HG03520 (cell line): ENCODE measurements around the gene KIF5A.
"Not testable (repeated sequence)": the region's sequence is repeated elsewhere in the genome, so short reads cannot be mapped to it uniquely, and the experiment has no call there.

Experiments
- ATAC-seq: cut with Tn5 transposase; IDR thresholded peaks from one replicate; pipeline ENCODE4 v1.9.1; 2021; ENCODE audit warnings: mild to moderate bottlenecking, moderate library complexity; ENCODE audit not compliant: unreplicated experiment

The KIF5A gene

DNA sequence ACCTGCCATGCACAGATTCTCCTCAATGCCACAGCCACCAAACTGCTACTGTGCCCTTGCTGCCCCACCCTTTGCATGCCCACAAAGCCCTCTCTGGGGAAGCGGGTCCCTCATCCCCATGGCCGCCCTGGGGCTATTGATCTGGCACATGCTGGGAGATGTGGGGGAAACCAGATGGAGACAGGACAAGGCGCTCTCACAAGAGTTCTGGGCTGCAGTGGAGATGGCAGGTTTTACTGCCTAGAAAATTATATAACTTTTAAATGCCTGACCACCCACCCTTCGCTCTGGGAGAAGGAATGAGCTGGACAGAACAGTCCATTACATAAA lies 30.6 kb downstream of the KIF5A start:
- ATAC-seq, result no peak

GRCh38 chr12:57581802-57582201 lies 32.0 kb downstream of the KIF5A start:
- ATAC-seq, result no peak

DNA sequence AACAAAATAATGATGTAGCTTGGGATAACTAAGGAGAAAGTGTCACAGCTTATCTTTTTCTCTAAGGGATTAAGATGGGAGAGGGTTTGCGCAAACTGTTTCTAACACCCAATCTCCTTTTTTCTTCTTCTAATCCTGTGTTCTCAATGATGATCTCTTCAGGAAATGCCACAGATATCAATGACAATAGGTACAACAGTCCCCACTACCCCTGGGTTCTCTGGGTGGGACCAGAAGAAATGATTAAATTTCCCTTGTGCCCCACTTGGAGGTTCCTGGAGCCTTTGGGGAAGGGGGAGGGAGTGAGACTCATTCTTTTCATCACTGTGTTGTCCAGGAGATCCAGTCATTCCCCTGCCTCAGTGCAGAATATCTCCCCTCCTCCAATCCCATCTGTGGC lies 32.6 kb downstream of the KIF5A start:
- no peak for ATAC-seq

DNA sequence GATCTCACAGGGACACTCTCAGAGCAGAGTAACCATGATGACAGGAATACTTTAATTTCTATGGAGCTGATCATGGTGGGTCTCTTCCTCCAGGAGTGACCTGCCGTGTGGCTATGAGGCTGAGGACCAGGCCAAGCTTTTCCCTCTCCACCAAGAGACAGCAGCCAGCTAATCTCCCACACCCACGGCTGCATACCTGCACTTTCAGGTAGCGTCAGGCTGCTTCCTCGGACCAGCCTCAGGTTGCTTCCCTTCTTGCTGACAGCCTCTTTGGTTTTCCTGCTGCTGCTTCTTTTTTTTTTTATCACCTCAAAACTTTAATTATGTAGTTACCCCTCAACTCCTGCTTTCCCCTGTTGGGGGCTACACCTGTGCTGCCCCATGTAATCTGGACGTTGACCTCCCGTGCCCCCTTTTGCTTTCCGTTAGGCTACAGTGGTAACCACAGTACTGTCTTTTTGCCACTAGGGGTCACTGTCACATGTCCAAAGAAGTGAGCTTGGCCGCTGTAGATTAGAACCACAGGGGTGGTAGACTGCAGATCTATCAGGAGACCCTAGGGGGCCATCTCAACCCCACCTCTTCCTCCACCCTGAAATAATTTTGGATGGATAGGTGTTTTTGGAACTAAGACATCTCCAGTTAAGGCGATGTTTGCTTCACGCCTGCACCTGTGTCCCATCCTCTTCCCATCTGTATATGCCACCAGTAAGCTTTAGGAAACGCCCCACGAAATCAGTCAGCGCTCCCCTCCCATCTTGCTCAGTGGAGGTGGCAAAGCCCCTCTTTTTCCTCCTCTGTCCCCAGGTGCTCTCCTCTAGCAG lies 33.4 kb downstream of the KIF5A start:
- peak; percentile 88 for ATAC-seq

DNA sequence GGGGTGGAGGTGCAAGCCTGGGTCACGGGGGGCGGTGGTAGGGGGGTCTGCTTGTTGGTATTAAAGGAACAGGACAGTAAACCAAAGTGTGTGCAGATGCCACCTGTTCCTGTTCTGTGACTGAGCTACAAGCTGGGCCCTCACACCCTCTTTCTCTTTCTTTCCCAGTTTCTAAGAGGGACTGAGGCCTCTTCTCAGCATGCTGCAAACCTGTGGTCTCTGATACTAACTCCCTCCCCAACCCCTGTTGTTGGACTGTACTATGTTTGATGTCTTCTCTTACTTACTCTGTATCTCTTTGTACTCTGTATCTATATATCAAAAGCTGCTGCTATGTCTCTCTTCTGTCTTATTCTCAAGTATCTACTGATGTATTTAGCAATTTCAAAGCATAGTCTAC lies 34.2 kb downstream of the KIF5A start:
- no peak for ATAC-seq

- ATAC-seq, result no peak
These were observed 34.8 kb downstream of the KIF5A start for GRCh38 chr12:57584690-57585089.

DNA sequence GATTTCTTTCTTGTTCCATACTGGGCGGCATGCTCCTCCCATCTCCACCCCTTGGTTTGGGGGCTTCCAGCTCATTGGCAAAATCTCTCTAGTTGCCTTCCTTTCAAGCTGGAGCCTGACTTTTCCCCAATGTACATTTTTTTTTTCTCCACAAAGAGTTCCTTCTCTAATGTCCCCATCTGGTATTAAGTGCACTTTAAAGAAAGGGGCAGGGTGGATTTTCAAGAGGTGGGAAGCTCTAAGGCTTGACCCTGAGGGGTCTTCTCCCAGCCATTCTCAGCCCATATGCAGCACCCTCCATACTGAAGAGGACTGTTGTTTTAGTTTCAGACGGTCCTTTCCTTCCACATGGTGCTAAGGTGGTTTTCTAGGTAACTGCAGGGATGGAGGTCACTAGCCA lies 35.3 kb downstream of the KIF5A start:
- no peak for ATAC-seq

GRCh38 chr12:57586128-57586527 lies 36.3 kb downstream of the KIF5A start:
- ATAC-seq, result no peak

GRCh38 chr12:57586832-57587429 lies 37.1 kb downstream of the KIF5A start:
- ATAC-seq, result no peak

DNA sequence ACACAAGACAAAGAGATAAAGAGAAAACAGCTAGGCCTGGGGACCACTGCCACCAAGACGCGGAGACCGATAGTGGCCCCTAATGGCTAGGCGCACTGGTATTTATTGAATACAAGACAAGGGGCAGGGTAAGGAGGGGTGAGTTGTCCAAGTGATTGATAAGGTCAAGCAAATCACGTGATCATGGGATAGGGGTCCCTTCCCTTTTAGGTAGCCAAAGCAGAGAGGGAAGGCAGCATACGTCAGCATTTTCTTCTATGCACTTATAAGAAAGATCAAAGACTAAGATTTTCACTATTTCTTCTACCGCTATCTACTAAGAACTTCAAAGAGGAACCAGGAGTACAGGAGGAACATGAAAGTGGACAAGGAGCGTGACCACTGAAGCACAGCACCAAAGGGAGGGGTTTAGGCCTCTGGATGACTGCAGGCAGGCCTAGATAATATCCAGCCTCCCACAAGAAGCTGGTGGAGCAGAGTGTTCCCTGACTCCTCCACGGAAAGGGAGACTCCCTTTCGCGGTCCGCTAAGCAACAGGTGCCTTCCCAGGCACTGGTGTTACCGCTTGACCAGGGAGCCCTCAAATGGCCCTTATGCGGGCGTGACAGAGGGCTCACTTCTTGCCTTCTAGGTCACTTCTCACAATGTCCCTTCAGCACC lies 39.2 kb downstream of the KIF5A start:
- not testable (repeated sequence) for ATAC-seq

- ATAC-seq, result no peak
These were observed 40.6 kb downstream of the KIF5A start for GRCh38 chr12:57590479-57590863.

- ATAC-seq, result peak; percentile 95
These were observed 41.3 kb downstream of the KIF5A start, which contains the start of gene PIP4K2C for GRCh38 chr12:57590864-57591781. Gene PIP4K2C (plus strand): TSS chr12:57591192. CDS start chr12:57591290, 98 bp downstream.

DNA sequence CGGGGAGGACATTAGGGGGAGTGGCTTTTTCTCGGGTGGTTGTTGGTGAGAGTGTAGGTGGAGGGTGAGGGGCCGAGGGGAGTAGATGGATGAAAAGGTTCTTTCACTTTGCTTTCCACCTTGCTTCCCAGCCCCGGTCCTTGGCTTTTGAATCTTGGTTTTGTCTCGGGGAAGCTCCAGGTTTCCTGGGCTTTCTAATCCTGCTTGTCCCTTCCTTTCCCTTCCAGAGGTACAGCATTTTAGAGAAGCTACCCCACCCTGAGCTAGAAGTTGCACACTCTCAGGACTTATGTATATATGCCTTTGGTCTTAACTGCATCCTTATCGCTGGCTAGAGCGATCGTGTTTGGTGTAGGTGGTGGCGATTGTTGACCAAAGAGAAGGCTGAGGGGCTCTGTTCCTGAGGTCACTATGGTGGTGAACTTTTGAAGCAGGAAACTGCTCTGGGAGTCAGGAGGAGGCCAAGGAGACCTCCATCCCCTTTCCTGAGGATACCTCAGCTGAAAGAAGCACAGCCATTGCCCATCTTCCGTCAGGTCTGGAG lies 42.0 kb downstream of the KIF5A start:
- ATAC-seq, result no peak

GRCh38 chr12:57592551-57593165 lies 42.8 kb downstream of the KIF5A start:
- no peak for ATAC-seq

- ATAC-seq, result no peak
These were observed 43.3 kb downstream of the KIF5A start for GRCh38 chr12:57593187-57593586.

DNA sequence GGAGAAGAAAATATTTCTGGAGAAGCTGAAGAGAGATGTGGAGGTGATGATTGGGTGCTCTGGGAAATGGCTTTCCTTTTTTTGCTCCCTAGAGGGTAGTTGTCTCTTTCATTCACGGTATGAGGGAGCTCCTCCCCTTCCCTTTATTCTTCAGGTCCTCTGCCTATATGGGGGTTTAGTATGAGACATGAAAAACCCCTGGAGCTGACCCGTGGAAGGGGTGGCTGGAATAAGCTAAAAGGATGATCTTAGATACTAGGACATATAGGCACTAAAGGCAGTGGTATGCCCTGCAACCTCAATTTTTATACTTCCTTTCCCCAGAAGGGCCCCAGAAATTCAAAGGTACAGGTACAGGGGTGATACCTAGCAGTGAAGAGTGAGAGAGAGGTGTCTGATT lies 50.6 kb downstream of the KIF5A start:
- ATAC-seq, result no peak

GRCh38 chr12:57602544-57602943 lies 52.7 kb downstream of the KIF5A start:
- no peak for ATAC-seq

- ATAC-seq, result no peak
These were observed 53.5 kb downstream of the KIF5A start for GRCh38 chr12:57603324-57603723.

DNA sequence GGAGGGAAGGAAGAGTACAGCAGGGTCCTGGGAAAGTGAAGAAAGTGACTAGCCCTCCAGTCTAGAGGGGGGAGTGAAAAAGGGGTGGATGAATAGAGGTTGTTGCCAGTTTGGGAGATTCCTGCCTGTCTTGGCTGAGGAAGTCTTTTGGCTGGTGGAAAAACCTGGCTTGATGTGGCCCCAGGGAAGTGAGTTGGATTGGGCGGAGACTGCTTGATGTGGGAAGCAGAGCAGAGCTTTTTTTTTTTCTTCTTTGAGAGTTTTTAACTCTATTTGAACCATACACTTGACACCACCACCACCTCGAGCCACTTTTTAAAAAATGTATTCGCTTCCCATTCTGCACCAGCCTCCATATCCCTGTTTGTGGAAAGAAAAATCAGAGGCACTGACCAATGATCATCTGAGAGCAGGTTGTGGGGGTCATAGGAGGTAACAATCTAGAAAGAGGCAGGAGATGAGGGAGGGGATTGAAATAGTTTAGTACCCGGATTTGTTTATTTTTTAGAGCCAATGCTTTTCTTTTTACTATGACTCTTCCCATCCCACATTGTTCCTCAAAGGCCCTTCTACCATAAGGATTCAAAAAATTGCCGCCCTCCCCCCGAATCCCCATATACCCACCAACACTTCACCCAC lies 54.1 kb downstream of the KIF5A start:
- no peak for ATAC-seq

DNA sequence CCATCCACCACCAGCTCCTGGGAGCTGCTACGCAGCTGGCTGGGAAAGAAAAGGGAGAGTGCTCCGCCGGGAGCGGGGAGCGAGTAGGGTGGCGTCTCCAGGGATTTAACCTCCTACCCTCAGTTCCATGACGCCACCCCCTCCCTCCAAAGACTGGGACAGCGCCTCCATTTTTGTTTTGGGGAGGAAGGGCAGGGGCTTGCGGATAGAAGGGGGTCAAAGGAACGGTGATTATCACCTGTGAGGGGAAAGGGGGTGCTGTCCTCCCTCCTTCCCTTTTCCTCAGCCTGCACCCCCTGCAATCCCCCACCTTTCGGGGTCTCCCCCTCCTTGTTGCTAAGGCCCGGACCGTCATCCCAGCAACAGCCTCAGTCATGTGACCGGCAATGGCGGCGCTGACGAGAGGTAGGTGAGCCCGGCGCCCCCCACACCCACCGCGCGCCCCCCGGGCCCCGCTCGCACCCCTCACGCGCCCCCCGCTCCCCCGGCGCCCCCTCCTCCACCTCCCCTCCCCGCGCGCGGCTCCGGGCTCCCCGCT lies 54.7 kb downstream of the KIF5A start, which contains the start of gene DTX3:
Gene DTX3 (plus strand): TSS at position 371 of the 538 bp plus-strand sequence. CDS start 1,694 bp downstream, outside the sequence.
- ATAC-seq, result no peak
